Astrocyte (in vitro differentiated cells and primary cell): ENCODE data around the gene TSC22D1.

Experiments used
- EZH2 ChIP-seq: IDR thresholded peaks from 2 replicates; pipeline ENCODE4 v1.6.1; 2012; ENCODE audit warnings: mild to moderate bottlenecking, low read length, inconsistent platforms; ENCODE audit not compliant: insufficient read depth
- TF ChIP-seq, protein P1 (sequence below): IDR thresholded peaks from 2 replicates; pipeline ENCODE4 v1.5.1; 2011; ENCODE audit warnings: low read depth, mild to moderate bottlenecking, inconsistent platforms, low read length, moderate library complexity; ENCODE audit not compliant: insufficient read depth

GRCh38 chr13:44425041-44425814 lies 150.9 kb downstream of the TSC22D1 start:
- TF ChIP-seq, protein P1, sequence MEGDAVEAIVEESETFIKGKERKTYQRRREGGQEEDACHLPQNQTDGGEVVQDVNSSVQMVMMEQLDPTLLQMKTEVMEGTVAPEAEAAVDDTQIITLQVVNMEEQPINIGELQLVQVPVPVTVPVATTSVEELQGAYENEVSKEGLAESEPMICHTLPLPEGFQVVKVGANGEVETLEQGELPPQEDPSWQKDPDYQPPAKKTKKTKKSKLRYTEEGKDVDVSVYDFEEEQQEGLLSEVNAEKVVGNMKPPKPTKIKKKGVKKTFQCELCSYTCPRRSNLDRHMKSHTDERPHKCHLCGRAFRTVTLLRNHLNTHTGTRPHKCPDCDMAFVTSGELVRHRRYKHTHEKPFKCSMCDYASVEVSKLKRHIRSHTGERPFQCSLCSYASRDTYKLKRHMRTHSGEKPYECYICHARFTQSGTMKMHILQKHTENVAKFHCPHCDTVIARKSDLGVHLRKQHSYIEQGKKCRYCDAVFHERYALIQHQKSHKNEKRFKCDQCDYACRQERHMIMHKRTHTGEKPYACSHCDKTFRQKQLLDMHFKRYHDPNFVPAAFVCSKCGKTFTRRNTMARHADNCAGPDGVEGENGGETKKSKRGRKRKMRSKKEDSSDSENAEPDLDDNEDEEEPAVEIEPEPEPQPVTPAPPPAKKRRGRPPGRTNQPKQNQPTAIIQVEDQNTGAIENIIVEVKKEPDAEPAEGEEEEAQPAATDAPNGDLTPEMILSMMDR: no peak
- no peak for TF ChIP-seq EZH2
